ENCODE data around the gene POLR2E.

- TF ChIP-seq CTCF (IDR thresholded peaks at IDR 0.05) (no peak), EP300 (IDR thresholded peaks at IDR 0.05) (no peak), POLR2A (IDR thresholded peaks at IDR 0.05) (no peak)
Observed at GRCh38 chr19:1118999-1119398, 23.8 kb upstream of the POLR2E start.
